Measurements from ENCODE around the gene PRKAG3. TPM values are rescaled to one million over a fixed set of nuclear protein-coding genes. Genes with fewer than 3 reads are reported as not detected.
A peak's percentile ranks its signal among the peaks of the same experiment; 100 is the strongest.

The PRKAG3 gene
- total and polyA plus RNA-seq, 2 experiments from 2014 or later, result 0.17 TPM; not detected in 1

DNA sequence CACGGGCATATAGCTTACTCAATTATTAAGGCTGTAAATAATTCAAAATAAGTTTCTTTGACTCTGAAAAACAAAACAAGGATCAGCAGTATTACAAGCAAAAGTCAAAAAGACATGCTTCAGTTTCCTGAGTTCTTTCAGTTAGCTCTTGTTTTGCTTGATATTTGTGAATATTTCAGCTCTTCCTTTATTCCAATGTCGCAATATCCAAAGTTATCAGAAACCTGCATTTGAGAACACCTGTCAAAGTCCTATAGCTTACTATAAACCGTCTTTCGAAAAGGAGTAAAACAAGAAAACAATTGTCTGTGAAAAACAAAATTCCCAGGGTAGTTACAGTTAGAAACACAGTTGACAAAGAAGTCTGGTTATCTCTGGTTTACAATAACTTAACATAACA, 34.9 kb downstream of the PRKAG3 start:
- no peaks in the 10 kb centered on the region for H3K9me3 ChIP-seq (ENCODE audit: low read depth)
- no peak for DNase-seq (ENCODE audit: low read depth in 1 of 2, low spot score in 1 of 2)
- H3K4me1 ChIP-seq (ENCODE audit: low read depth), result peaks cover 49% of the 10 kb centered on the region
- H3K4me3 ChIP-seq, result no peak overlapping the region
- peak overlapping the region; percentile 83 for H3K27ac ChIP-seq
- no peaks in the 10 kb centered on the region for H3K36me3 ChIP-seq
- TF ChIP-seq, protein P1, sequence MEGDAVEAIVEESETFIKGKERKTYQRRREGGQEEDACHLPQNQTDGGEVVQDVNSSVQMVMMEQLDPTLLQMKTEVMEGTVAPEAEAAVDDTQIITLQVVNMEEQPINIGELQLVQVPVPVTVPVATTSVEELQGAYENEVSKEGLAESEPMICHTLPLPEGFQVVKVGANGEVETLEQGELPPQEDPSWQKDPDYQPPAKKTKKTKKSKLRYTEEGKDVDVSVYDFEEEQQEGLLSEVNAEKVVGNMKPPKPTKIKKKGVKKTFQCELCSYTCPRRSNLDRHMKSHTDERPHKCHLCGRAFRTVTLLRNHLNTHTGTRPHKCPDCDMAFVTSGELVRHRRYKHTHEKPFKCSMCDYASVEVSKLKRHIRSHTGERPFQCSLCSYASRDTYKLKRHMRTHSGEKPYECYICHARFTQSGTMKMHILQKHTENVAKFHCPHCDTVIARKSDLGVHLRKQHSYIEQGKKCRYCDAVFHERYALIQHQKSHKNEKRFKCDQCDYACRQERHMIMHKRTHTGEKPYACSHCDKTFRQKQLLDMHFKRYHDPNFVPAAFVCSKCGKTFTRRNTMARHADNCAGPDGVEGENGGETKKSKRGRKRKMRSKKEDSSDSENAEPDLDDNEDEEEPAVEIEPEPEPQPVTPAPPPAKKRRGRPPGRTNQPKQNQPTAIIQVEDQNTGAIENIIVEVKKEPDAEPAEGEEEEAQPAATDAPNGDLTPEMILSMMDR (IDR thresholded peaks at IDR 0.05; ENCODE audit: low read depth, low read length), result no peak
- H3K27me3 ChIP-seq, result no peaks in the 10 kb centered on the region

DNA sequence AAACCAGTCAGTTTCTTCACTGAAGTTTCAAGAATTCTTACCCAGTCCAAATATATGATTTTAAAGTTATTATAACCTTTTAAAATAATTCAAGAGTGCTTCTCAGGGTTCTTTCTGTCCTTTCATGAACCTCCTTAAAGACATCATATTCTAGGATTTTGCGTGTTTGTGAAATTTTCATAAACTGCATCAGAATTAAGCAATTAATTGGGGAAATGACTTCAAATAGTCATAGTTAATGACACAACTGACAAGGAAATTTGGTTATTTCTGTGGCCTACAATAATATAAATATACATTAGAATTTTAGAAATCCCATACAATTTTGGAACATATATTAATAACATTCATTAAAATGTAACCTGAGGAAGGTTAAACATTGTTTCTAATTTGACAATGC, 39.2 kb downstream of the PRKAG3 start:
- Histone ChIP-seq H3K36me3 (no peaks in the 10 kb centered on the region), H3K4me1 (ENCODE audit: low read depth) (peaks cover 35% of the 10 kb centered on the region), H3K27ac (no peak overlapping the region), H3K27me3 (no peaks in the 10 kb centered on the region), H3K4me3 (no peak overlapping the region), H3K9me3 (ENCODE audit: low read depth) (no peaks in the 10 kb centered on the region)
- no peak for DNase-seq (ENCODE audit: low read depth in 1 of 2, low spot score in 1 of 2)
- TF ChIP-seq, protein P1 (IDR thresholded peaks at IDR 0.05; ENCODE audit: low read depth, low read length), result no peak

DNA sequence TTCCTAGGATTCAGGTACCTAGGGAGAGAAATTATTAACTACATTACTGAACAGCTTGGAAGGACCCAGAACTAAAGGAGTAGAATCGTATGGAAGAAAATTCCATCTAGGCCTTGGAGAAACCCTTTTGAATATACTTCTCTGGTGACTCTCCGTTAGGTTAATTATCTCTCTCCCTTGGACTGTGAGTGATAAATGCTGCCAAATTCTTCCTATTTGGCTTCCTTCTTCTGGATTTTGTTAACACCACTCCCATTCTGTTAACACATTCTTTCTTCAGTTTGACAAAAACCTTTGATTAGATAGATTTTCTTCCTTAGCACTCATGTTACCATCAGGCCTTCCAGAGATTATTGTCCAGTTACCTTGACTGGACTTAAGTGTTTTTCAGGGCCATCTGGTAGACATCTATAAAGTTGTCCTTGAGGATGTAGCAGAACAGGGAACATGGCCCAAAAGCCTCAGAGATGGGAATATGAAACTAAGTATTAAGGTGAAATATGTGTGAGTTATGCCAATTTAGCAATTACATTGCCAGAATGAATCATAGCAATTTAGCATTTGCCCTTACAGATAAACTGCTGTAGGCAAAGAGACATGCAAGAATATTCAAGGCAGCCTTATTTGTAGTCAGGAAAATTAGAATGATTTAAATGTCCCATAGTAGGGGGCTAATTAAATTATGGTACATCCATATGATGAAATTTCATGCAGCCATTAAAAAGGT, 42.9 kb downstream of the PRKAG3 start:
- TF ChIP-seq, protein P1 (IDR thresholded peaks at IDR 0.05; ENCODE audit: low read depth, low read length), result no peak
- Histone ChIP-seq H3K4me1 (ENCODE audit: low read depth) (peaks cover 34% of the 10 kb centered on the region), H3K27ac (peak overlapping the region; percentile 53), H3K9me3 (ENCODE audit: low read depth) (no peaks in the 10 kb centered on the region), H3K27me3 (no peaks in the 10 kb centered on the region), H3K4me3 (no peak overlapping the region), H3K36me3 (no peaks in the 10 kb centered on the region)
- peak; percentile 24 to 52 for DNase-seq (ENCODE audit: low read depth in 1 of 2, low spot score in 1 of 2)

DNA sequence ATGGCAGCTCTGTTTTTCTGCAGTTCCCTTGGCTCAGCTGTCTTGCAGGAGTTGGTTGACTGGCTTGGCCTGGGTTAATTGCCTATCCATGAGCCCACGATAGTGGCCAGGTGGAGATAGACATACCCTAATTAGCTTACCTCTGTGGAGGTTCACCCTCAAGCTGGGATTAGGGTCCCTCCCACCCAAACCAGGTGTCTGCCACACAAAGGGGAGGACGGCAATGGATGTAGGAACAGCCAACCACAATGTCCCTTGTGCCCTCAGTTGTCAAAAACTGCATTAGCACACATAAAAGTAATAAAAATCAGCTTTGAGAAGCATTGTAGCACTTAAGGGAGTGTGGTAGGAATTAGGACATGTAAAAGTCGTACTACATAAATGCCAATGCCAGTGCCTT, 45.5 kb downstream of the PRKAG3 start:
- H3K27me3 ChIP-seq, result no peaks in the 10 kb centered on the region
- no peak overlapping the region for H3K27ac ChIP-seq
- H3K4me1 ChIP-seq (ENCODE audit: low read depth), result peaks cover 44% of the 10 kb centered on the region
- H3K9me3 ChIP-seq (ENCODE audit: low read depth), result no peaks in the 10 kb centered on the region
- no peak for DNase-seq (ENCODE audit: low read depth in 1 of 2, low spot score in 1 of 2)
- H3K4me3 ChIP-seq, result no peak overlapping the region
- H3K36me3 ChIP-seq, result no peaks in the 10 kb centered on the region
- TF ChIP-seq, protein P1 (IDR thresholded peaks at IDR 0.05; ENCODE audit: low read depth, low read length), result no peak

DNA sequence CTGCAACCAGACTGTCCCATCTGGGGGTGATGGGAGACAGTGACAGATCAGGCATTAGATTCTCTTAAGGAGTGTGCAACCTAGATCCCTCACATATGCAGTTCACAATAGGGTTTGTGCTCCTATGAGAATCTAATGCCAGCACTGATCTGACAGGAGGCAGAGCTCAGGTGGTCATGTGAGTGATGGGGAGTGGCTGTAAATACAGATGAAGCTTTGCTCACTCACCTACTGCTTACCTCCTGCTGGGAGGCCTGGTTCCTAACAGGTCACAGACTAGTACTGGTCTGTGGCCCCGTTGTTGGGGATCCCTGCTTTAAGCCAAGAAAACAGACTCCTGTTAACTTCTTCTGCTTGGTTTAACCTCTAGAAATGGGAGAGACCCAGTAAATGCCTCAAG, 46.5 kb downstream of the PRKAG3 start:
- Histone ChIP-seq H3K4me3 (no peak overlapping the region), H3K27me3 (no peaks in the 10 kb centered on the region), H3K9me3 (ENCODE audit: low read depth) (no peaks in the 10 kb centered on the region), H3K36me3 (no peaks in the 10 kb centered on the region), H3K4me1 (ENCODE audit: low read depth) (peaks cover 47% of the 10 kb centered on the region), H3K27ac (no peak overlapping the region)
- DNase-seq (ENCODE audit: low read depth in 1 of 2, low spot score in 1 of 2), result no peak
- TF ChIP-seq, protein P1 (IDR thresholded peaks at IDR 0.05; ENCODE audit: low read depth, low read length), result no peak
